NOMO-1 treated with dmso at 0.1 percent for 144 hours (cell line): ENCODE results near the gene DUSP7.

Experiments used
- DNase-seq: peaks from one replicate; lab custom pipeline; 2025; ENCODE audit not compliant: unreplicated experiment; lab: John Stamatoyannopoulos, UW

DUSP7 gene

DNA sequence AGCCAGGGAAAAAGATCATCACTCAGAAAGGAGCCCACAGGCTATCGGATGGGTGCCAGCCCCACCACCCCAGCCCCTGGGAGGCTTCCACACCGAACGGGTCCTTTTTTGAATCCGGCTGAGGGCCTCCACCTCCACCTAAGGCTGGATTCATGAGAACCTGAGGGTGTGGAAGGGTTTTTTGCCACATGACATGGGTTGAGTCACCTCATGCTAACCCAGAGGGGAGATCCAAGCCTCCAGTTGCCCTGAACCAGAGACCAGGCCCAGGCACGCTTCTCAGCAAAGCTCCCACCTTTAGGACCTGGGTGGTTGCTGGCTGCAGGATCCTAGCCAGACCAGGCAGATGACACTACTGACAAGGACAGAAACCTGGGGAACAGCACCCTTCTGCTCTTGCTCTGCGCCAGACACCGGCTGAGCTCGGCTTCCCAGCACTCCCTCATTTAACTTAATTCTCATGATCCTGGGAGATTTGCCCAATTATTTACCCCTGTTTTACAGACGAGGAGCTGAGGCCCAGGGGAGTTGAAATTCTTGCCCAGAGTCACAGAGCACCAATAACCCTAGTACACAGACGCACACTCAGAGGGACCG, 25.6 kb downstream of the DUSP7 start:
- no peak for DNase-seq

DNA sequence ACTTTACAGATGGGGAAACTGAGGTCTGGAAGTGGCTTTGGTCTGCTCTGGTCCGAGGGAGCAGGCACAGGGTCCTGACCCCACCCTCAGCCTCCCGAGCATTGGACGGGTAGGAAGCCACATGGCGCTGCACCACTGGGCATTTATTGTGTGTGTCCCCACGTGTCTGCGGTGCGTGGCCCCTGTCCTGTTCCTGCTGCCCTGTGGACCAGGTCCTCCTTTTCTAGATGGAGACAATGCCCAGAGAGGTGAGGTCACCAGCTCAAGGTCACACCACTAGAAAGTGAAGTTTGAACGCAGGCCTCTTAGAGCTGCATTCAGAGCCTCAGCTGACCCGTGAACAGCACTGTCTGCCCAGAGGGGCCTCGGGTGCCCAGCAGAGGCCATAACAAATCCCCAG, 26.8 kb downstream of the DUSP7 start:
- DNase-seq: no peak

DNA sequence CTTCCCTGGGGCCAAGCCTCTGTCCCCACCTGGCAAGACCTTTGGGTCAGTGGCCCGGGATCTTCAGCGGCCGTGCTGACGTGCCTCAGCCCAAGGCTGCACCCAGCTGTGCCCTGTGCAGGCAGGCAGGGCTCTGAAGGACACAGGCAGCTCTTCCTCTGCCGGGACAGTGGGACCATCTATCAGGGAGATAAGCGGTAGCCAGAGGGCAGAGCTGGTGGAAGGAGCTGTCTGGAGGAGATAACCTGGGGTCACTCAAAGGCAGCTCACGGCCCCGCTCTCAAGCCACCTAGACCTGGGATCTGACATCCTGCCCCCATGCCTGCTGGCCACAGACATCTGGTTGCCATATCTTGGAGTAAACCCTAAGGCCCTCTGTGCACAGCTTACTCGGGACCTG, 27.3 kb downstream of the DUSP7 start:
- no peak for DNase-seq

DNA sequence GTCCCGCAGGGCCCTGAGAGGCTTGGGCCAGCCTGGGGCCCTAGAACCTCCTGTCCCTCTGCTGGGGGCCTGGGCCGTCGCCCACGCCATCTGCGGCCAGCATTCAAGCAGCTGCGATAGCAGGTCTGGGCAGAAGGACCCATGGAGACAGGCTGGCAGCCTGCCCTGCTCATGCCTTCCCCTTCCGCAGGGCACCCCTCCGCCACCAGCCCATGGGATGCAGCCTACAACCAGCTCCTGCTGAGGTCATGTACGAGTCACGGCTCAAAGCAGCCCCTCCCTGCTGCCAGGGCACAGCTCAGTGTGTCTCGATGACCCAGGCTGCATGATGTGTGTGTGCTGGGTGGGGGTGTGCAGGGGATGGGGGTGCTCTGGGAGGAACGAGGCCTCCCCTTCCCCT, 27.8 kb downstream of the DUSP7 start:
- DNase-seq: no peak

DNA sequence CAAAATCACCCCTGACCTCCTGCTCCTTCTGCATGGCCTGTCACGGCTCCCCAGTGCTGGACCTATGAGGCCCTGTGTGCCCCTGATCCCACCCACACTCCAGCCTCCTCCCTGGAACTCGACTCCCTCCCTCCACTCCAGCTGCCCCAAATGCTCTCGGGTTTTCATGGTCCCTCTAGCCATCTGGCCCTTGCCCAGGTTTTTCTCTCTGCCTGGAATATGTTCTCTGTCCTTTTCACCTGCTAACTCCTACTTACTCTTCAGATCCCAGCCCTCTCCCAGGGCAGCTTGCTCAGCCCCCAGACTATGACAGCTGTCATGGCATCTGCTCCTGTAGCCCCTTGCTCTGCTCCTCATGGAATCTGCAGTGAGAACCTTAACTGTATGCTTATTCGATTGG, 30.3 kb downstream of the DUSP7 start:
- DNase-seq: no peak

DNA sequence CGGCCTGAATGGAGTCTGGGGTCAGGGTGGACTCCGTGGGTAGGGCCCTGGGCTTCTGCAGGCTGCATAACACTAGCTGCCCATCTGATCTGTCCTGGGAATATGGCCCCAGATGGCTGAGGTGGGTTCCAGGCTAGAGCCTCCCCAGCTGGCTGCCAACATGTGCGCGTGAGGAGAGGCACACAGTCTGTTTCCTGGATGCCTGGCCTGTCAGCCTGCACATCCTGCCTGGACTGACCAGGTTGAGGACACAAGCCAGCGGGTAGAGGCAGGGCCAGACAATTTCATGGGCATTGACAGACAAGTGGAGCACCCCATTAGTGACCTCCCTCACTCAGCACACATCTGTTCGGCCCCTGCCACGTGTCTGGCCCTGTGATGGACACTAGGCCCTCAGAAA, 30.9 kb downstream of the DUSP7 start:
- DNase-seq: no peak

DNA sequence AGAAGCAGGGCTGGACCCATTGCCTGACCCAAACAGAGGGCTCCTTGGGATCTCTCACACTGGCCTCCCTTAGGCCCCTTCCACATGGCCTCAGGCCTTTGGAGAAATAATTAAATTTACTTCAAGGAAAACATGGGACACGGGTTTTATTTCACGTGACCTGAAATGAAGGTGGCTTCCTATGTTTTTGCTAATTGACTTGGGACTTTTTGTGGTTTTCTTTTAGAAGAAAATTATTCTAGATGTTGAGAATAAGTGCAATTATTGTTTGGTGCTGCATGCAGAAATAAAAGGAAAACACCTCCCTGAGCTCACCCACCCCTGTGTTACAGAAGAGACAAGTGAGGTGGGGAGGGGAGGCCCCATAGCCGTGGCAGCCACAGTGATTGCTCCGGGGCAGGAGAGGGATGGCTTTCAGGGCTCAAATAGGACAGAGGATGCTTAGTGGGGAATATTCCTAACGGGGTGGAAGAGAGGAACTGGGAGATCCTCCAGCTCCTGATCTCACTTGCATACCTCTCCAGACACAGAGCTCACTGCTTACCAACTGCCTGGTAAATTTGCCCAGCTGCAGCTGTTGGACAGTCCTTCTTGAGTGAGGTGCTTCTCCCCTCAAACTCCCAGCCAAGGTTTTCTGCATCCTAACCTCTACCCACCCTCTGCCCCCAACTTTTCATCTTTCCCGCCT, 31.5 kb downstream of the DUSP7 start:
- DNase-seq: no peak

DNA sequence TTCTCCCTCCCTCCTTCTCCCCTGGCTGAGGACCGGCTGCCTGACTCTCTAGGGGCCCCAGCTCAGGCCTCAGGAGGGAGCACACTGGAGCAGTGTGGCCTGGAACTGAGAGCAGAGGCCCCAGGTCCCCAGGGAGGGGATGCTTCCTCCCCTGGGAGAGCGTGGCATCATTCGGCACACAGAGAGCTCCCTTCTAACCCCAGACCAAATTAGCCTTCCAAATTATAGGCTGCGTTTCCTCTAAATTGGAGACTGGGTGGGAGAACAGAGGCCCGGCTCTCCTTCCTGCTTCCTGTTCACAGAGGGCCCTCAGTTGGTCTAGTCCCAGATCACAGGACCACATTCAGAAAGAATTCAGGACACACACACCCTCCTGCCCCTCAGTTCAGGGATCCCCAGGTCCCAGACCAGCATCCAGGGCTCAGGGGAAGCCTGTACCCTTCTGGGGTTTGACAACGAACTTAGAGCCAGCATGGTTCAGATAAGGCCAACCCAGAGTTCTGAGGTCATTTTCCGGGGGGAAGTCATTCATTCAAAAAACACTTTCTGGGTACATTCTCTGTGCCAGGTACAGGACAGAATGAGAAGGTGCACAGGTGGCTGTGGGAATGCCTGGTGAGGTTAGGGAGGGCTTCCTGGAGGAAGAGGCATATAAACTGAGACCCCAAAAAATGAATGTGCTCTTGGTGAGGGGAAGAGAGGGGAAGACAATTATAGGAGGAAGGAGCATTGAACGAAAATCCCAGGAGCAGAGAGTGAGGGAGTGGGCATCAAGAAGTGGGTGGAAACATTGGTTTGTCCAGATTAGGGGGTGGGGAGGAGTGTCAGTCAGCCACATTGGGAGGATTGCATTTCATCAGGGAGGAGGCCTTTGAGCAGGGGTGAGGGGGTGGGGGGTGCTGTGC, 32.3 kb downstream of the DUSP7 start:
- DNase-seq: no peak

DNA sequence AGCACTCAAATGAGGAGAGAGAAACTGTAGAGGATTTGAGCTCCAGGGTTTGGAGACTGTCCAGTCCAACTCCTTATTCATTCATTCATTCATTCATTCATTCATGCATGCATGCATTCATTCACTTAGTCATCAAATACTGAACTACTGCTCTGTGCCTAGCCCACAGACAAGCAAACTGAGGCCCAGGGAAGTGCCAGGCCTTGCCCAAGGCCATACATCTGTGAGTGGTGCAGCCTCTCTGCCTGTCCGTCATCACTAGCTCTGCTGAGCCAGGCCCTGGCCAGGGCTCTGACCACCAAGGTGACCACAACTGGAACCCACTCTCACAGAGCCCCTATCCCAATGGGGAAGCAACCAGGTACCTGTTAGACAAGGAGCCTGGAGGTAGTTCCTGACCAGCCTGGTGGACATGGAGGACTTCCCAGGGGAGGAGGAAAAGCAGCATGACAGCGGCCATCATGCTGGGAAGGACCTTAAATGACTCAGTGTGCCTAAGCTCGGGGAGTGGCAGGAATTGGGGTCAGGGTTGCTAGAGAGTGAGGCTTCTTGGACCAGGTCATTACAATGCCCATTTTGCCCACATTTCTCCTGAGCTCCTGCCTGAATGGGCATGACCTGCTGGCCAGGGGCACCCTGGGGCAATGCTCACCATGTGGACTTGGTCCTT, 33.1 kb downstream of the DUSP7 start:
- no peak for DNase-seq

DNA sequence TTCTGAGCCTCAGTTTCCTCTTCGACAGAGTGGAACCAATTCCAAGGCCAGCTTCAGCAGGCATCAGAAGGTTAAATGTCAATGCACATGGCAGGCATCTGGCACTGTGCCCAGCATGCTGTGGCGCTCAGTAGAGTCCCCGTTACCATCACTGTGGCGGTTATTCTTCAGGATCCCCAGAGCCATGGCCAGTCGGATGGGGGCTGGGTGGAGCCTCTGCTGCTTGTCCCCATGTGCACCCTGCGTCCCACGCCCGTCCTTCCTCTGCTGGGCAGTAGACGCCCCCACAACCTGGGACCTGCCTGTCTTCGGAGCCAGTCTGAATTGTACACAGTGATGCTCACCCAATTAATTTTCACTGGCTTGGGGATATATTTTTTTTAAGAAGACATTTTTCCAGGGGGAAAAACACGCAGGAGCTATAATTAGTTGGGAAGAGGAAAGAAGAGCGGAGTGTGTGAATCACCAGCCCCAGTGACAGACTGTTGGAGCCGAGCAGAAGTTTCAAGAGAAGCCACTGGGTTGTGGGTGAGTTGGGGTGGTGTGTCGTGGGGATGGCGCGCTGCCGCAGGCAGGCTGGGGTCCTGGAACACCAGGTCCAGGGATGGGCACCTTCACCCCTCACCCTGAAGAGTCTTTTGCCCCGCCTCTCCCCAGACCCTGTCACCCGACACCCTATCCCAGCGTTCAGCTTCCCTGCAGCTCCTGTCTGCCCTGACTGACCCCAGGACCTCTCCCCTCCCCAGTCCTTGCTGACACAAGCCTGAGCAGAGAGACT, 33.9 kb downstream of the DUSP7 start:
- no peak for DNase-seq

DNA sequence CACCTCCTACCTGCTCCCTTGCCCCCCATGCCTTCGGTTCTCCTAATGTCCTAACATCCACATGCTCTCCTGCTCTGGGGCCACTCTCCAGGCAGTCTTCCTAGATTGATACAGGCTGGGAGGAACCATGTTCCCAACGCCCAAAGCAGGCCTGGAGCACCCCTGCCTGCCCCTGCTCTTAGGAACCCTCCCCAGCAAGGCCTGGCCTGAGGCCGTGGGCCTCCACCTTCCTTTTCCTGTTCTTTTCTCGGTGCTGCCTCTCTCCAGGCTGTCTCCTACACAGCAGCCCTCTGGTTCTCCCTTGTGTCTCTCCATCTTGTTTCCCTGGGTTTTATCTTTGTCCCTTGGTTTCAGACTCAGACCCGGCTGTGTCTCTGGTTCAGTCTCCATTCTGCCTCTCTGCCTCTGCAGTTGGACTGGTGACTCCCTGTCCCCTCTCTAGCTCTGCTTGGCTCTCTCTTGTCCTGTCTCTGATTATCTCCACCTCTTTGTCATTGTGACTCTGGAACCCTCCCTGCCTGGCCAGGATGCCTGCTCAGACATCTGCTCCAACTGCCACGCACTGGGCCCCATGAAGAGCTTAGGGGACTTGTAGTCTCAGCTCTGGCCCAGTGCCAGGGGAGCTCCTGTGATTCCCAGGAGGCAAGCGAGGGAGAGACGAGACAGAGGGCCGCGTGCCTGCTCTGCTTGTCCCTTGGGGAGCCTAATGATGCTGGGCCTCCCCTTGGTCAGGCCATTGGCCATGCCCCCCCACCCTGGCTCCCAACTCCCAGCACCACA, 34.7 kb downstream of the DUSP7 start:
- no peak for DNase-seq

DNA sequence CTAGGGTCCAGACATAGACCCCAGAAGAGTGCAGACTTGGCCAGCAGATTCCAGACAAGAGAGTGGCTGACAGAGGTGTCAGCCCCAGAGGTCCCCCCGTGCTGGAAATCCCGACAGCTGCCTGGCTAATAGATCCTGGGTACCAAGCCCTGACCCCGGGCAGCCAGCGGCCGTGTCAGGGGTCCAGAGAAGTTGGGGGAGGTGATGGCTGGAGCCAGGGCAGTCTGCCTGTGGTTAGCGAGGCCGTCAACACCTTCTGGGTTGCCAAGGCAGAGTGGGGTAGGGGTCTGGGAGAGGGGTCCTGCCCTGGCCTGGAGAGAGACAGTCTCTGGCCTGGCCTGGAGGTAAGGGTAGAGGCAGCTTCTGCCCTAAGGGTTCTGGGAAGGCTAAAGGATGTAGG, 35.6 kb downstream of the DUSP7 start:
- DNase-seq: no peak

DNA sequence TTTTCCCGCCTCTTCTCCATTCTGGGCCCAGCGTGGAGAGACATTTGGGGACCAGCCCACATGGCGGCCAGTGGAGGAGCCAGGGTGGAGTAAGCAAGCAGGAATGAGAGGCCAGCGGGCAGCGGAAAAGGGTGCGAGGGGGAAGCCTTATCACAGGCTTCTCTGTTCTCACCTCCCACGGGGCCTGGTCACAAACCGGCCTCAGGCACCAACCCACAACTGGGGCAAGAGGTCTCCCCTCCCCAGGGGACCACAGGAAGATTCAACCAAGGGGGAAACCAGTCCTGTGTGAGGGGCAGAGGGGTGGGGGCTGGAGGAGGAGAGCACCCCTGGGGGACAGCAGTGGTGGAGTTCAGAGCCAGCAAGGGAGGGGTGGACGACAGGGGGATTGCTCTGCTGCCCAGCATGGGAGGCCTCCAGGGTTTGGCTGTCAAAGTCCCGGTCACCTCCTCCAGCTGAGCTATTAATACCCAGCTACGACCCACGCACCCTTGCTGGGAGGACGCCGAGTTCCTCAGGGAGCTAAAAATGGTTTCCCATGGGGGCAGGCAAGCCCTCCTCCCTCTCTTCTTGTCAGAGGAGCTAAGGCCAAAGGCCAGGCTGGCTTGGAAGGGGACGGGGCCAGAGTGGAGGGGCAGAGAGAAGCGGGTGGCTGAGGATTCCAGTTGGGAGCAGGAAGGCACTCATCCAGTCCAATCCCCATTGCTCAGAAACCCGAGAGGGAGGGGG, 36.9 kb downstream of the DUSP7 start:
- no peak for DNase-seq

DNA sequence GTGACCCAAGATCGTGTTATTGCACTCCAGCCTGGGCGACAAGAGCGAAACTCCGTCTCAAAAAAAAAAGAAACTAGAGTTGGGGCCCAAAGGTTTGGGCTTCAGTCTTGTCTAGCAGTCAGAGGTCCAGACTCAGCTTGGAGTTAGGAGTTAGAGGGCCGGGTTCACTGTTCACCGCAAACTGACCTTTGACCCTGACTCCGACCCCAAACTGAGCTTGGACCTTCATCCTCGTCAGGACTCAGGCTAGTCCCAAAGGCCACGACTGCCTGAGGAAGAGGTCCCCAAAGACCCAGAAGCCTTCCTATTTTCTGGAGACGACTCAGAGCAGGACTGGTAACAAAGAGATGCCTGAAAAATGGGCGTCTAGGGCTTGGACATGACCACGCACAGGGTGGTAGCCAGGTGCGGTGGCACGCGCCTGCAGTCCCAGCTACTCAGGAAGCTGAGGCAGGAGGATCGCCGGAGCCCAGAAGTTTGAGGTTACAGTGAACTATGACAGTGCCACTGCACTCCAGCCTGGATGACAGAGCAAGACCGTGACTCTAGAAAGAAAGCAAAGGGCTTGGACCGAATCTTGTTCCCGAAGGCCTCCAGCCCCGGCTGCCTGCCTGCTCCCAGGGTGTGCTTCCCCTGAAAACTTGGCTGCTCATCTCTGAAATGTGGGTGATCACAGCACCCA, 37.9 kb downstream of the DUSP7 start:
- no peak for DNase-seq

DNA sequence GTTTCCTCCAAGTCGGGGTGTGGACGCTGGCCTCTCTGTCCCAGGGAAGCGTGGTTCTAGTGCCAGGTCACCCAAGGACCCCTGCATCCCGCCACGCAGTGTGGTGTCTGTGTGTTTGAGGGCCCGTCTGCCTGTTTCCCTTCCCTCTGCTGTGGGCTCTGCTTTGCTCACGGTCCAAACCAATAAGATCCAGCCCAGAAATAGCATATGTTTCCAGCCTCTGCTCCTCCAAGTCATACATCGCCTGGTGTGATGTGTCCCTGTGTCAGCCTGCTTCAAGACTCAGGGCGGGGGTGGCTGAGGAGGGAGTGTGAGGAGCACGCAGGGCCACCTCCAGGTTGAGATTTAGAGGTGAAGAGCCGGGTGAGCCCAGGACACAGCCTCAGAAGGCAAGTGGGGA, 38.8 kb downstream of the DUSP7 start:
- DNase-seq: no peak

DNA sequence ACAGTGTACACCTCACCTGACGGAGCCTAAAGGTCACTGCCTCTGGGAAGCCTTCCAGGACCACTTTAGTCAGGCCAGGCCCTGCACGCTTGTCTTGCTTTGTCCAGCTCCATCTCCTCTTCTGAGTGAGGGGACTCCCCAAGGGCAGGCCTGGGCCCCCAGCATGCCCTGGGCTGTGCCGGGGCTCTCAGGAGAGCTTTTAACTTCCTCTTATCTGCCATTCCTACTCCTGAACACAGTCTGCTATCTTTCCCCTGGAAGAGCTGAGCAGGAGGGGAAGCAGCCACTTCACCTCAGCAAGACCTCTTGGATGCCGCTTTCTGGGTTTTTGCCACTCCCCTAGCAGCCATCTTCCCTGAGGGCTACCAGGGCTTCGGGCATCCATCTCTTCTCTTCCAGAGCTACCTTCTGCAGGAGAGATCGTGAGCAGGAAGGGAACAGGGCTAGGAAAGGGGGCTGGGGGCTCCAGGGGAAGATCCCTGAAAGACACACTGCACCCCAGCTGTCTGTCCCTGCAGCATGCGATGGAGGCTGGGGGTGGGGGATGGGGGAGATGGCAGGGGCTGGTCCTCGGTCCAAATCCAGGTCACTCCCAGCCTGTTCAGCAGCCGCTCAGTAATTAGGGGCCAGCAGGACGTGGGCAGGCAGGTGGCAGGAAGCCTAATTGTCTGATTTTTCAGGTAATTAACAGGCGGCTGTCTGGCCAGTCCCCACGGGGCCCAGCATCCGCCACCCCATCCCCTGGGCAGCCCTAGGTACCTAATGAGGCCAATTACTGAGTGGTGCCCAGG, 40.7 kb downstream of the DUSP7 start:
- no peak for DNase-seq

DNA sequence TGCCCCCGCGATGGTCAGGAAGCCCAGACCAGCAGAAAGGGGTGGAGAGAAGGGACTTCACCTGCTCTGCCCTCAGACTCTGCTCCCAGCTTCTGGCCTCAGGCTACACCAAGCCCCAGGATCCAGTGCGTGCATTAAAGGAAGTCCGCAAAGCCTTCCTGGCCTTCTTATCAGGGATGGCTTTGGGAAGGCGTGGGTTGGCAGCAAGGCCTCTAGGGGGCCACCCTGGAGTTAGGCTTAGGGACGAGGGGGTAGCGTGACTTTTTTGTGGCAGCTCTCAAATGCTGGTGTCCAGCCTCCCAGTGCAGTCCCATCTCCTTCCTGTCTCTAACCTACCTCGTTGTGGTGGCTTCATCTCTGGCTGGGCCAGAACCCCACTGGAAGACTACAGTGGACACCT, 41.8 kb downstream of the DUSP7 start:
- DNase-seq: no peak
